ENCODE data around the gene ERICH3.

GRCh38 chr1:74650561-74650960, 23.0 kb downstream of the ERICH3 start:
- TF ChIP-seq CTCF (IDR thresholded peaks at IDR 0.05 in 2 of 3, conservative IDR thresholded peaks at IDR 0.05 in 1 of 3; ENCODE audit: insufficient read depth in 2 of 3, low read depth in 1 of 3, low read length in 3 of 3) (no peak), EZH2 (IDR thresholded peaks at IDR 0.05; ENCODE audit: borderline replicate concordance, low read depth, low read length) (no peak), HDGF (IDR thresholded peaks at IDR 0.05) (no peak), TAF1 (IDR thresholded peaks at IDR 0.05; ENCODE audit: control insufficient read depth, extremely low read depth, insufficient read depth, low read length, severe bottlenecking) (no peak), NFIC (IDR thresholded peaks at IDR 0.05) (no peak), SIN3B (IDR thresholded peaks at IDR 0.05; ENCODE audit: low read depth) (no peak)
